SKM-1 treated with dmso at 0.1 percent for 144 hours (cell line): ENCODE measurements around the gene BANF1.
A peak's percentile ranks its signal among the peaks of the same experiment; 100 is the strongest.

Experiments used
- DNase-seq: peaks from one replicate; lab custom pipeline; 2025; ENCODE audit not compliant: unreplicated experiment; lab: John Stamatoyannopoulos, UW

The BANF1 gene

DNA sequence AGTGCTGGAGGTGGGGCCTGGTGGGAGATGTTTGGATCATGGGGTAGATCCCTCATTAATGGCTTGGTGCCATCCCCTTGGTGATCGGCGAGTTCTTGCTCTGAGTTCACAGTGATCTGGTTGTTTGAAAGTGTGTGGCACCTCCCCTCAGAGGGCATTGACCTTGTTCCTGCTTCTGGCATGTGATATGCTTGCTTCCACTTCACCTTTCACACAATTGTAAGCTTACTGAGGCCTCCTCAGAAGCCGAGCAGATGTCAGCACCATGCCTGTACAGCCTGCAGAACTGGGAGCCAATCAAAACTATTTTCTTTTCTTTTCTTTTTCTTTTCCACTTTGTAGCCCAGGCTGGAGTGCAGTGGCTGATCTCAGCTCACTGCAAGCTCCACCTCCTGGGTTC lies 35.0 kb downstream of the BANF1 start:
- DNase-seq: no peak

DNA sequence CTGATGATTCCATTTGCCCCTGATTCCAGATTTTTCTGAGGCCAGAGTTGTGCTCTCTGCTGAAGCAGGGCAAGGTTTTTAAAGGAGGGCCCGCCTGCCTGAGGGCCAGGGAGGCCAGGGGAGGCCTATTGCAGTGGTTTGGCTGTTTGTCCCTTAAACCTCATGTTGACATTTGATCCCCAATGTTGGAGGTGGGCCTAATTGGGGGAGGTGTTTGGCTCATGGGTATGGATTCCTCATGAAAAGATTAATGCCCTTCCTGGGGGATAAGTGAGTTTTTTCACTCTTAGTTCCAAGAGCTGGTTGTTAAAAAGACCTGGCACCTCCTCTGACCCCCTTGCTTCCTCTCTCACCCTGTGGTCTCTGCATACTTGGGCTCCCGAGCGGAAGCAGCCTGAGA lies 37.5 kb downstream of the BANF1 start:
- DNase-seq: no peak

DNA sequence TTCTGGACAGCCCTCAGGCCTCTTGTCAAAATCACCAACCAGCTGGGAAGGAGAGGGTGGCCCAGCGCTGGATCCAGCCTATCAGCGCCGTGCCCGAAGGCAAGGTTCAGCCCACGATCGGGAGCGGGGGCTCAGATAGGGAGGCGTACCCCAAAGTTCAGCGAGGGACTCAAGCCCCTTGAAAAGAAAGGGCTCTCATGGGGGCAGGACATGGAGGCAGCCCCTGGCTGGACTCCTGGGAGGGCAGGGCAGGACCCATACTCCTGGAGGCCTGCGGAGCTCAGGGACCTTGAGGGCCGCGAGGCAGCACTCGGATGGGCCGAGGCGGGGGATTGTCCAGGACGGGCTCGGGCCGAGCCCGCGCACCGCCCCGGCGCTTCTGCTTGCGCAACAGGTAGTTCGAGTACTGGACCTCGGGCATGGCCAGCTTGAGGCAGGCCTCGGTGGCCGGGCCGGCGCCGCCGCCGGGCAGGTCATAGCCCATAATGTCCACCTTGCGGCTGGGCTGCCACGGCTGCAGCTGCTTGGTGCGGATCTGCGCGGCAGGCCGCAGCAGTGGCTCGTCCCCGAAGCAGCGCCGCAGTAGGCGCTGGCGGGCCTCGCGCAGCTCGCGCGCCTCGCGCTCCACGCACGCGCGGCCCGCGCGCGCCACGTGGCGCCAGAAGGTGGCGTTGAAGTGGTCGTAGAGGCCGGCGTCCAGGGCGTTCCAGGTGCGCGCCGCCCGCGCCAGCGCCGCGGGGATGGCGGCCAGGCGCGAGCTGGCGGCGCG lies 40.1 kb downstream of the BANF1 start:
- no peak for DNase-seq

DNA sequence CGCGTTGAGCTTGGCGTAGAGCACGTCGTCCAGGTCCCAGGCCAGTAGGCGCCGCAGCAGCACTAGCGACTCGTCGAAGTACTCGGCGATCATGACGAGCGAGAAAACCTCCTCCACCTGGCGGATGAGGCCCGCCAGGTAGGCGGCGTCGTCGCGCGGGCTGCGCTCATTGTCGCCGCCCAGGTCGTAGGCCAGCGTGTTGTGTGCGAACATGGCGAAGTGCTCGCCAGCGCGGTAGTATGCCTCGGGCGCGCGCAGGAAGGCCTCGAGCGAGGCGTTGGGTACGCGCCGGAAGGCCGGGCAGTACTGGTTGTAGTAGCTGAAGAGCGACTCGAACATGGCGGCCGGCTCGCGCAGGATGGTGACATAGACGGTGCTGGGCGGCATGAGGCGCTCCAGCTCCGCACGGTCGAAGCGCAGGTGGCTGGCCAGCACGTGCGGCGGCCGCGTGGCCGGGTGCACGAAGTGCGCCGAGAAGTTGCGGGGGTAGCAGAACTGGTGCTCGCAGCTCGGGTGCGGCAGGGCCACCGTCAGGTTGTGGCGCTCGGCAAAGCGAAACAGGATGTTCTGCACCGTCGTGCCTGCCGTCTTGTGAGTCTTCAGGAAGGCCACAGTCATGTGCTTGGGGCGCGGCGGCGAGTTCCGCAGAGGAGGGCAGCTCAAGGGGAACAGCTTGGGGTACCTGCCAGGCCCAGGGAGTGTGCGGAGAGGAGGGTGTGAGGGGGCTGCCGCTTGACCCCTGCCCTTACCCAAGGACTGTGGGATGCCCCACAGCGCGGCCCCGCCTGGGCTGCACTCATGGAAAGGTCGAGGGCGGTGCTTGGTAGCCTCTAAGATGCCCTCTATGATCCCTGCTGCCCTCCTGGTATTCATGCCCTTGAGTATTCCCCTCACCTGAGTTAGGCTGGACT lies 40.9 kb downstream of the BANF1 start:
- DNase-seq: no peak

DNA sequence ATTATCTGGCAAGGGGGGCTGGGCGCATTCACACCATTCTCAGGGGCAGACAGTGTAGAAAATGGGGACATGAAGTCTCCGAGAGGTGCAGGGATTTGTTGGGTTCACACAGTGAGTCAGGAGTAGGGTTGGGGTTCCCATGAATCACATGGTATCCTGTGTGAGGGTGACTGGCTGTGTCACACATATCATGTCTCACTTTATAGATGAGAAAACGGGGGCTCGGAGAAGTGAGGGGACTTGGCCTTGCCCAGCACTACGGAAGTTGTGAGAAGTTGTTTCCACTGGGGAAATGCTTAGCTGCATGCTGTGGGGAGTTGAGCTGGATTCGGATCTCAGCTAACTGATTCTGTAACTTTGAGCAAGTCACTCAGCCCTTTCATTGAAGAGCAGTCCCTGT lies 42.5 kb downstream of the BANF1 start:
- DNase-seq: no peak

DNA sequence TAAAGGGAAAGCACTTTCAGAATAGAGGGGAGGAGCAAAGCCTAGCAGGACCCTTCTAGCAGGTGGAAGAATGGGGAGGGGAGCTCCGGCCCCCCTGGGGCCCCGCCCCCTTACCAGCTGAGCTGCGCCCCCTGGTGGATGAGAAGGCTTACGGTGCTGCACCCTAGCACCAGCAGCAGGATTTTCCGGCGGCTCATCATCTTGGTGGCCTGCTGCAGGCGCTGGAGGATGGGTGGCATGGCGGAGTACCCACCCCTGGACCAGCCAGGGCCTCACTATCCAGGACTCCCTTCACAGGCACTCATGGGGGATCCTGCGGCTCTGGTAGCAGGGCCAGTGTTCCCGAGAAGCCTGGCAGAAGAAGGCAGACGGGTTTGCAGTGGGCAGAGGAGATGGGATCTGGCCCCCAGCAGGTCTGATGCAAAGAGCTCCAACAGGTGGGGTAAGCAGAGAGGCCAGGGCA lies 42.9 kb downstream of the BANF1 start:
- peak; percentile 53 for DNase-seq

DNA sequence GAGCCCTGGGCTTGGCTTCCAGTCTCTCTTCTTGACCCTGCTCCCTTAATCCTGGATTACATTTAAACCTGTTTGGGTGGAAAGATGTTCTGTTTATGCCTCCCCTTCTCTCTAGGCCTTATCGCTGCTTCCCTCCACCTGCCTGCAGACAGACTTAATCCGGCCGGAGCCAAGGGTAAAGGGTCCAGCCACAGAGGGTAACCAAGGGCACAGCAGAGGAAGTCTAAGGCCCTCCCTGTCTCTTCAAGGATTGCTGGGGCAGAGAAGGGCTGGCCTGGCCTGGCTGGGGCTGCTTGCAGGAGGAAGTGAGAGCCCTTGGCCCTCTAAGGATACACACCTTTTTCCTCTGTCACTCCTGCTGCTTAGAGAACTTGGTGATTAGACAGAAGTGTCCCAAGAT lies 44.6 kb downstream of the BANF1 start:
- DNase-seq: no peak

DNA sequence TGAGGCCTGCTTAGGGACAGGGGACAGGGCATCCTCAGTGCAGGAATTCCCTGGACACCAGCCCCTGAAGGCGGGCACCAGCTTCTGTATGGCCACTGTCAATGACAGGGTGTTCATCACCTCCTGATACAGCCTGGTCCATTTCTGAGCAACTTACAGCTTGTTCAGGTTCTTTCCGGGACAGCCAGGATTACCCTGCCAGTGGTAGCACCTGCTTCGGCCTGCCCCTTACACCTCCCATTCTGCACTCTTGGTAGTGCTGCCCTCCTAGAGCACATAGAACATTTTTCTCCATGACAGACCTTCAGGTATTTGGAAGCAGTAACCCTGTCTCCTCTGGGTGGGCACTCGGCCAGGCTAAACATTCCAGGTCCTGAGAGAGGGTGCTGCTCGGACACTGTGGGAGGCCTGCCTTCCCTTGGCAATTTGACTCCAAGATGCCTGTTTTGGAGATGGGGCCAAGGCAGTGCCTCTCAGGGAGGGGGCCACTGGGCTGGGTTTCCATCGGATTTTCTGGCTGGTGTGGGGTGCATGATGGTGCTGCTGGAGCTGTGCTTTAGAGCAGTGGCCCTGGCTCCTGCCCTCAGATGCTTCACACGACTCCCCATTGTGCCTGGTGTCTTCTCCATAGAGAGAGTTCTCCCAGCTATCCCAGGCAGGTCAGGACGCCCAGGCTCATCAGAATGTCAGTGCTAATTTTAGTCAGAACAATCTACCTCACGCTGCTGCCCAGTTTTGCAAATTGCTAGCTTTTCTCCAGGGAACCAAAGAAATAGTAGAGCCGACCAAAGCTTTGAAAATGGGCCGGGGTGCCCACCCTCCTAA lies 45.5 kb downstream of the BANF1 start:
- DNase-seq: no peak

DNA sequence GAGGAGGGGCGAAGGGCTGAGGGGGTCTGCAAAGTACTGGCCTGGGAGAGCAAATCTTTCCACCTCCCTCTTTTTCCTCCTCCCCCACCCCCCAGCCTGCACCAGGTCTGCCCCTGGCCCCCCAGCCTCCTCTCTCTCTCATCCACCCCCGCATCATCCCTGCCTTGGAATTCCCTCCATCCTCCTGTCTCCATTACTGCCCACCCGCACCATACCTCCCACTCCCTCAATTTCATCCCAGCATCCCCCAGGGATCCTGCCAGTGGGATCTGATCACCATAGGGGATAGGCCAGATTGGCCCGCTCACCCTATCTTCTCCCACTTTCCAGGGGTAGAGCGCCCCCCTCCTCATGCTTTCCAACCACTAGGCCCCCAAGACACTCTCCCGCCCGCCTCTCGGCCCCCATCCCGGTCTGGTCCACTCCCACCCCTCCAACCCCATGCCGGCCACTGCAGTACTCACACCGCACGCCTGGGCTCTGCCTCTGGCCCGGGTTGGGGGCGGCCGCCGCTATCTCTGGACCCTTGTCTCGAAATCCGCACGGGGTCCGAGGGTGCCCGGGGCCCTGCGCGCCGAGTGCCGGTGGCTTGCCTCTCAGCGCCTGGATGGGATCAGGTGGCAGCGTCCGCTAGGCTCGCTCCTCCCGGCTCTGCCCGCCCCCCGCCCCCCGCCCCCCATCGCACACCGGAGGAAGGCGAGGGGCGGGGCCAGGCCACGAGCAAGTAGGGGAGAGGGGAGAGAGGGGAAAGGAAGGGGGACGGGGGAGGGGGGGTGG lies 46.4 kb downstream of the BANF1 start, which contains the start of gene GAL3ST3:
Gene GAL3ST3, minus strand, starts transcription at position 615 of the 777 bp plus-strand sequence. CDS start 3,746 bp downstream, outside the sequence.
- DNase-seq: no peak

DNA sequence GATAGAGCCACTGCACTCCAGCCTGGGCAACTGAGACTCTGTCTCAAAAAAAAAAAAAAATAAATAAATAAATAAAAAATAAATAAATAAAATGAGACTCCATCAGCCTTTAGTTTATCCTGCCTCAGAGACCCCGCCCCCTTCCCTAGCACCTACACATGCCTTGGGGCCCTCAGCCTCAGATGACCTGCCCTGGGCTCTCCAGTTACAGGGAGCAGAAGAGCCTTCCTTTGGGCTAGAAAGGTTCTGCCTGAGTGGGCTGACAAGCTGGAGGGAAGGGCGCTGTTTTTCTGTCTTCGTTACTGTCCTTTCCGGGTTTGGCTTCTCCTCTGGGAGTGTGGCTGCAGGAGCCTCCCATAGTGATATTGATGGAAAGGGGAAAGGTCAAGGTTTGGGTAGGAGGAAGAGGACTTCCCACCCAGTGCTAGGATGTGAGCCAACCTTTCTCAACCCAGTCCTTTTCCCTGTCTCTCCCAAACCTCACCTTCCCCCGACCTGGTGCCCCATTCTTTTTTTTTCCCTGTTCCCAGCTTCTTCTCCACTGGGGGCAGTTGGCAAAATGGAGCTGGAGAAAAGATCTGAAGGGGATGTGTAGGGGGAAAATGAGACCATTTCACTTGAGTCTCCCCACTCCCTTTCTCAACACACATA lies 48.4 kb downstream of the BANF1 start:
- no peak for DNase-seq

DNA sequence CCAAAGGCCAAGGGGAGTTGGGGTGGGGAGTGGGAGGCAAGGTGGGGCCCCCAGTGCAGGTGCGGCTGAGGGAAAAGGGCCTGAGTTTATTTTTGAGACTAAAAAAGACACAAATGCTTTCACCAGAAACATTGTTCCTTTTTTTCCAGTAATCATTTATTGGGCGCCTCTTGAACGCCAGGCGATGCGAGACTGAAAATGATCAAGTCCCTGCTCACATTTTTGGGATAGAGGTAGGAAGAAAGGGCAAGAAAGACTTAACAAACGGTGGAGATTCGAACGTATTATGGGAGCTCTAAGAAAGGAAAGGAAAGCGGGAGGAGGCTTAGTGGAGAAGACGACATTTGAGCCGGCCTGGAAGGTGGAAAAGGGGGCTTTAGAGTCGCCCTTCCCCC lies 49.1 kb downstream of the BANF1 start:
- DNase-seq: no peak

DNA sequence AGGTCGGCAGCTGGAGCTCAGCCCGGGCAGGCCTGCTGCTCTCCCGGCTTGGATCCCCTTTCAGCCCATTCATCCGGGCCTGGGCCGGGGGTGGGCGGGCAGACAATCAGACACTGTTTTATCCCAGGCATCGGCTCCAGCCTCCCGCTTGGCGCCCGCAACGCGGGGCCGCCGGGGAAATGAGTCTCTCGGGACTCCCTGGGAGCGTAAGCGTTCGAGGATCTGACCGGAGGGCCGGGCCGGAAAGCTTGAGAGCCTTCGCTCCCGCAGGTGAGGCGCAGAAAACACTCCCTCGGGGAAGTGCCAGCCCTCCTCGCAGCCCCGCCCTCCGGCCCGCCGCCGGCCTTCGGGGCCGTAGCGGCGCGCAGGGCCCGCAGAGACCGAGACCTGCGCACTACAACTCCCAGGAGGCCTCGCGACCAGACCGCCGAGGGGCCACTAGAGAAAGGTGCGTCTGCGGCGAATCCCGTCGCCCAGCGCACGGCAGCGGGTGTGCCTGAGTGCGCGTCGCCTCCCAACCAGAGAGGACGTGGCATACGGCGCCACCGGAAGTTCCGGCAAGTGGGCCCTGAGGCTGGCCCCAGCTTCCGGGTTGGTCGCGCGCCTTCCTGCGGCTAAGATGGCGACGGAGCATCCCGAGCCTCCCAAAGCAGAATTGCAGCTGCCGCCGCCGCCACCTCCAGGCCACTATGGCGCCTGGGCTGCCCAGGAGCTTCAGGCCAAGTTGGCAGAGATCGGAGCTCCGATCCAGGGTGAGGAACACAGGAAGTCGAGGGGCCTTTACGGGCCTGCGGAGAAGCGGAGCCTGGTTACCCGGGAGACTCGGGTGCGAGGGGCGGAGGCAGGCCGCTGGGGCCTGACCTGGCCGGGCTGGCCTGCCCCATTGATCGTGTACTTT lies 49.7 kb downstream of the BANF1 start, which contains the start of gene SF3B2:
Gene SF3B2, plus strand, starts transcription at position 599 of the 898 bp plus-strand sequence. Its CDS starts 21 bp downstream, at position 620.
- DNase-seq: peak; percentile 96

DNA sequence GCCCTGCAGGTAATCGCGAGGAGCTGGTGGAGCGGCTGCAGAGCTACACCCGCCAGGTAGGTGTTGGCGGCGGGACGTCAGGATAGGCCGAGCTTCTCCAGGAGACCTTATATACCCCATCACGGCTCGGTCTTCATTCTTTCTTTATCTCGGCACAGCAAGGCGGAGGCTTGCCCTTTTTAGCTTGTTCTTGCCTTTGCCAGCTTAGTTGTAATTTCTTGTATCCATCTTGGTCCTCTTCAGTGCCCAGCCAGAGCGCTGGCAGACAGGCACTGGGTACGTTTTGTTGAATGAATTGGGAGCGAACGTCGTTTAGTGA lies 50.3 kb downstream of the BANF1 start:
- DNase-seq: no peak
